GM18508 (cell line): ENCODE results near the gene GTF2F2.
"Not testable (repeated sequence)": the region's sequence is repeated elsewhere in the genome, so short reads cannot be mapped to it uniquely, and the experiment has no call there.

Source experiments
- ATAC-seq: cut with Tn5 transposase; IDR thresholded peaks from one replicate; pipeline ENCODE4 v1.9.1; 2021; ENCODE audit warnings: moderate number of reproducible peaks; ENCODE audit not compliant: insufficient read depth, unreplicated experiment

Gene GTF2F2

DNA sequence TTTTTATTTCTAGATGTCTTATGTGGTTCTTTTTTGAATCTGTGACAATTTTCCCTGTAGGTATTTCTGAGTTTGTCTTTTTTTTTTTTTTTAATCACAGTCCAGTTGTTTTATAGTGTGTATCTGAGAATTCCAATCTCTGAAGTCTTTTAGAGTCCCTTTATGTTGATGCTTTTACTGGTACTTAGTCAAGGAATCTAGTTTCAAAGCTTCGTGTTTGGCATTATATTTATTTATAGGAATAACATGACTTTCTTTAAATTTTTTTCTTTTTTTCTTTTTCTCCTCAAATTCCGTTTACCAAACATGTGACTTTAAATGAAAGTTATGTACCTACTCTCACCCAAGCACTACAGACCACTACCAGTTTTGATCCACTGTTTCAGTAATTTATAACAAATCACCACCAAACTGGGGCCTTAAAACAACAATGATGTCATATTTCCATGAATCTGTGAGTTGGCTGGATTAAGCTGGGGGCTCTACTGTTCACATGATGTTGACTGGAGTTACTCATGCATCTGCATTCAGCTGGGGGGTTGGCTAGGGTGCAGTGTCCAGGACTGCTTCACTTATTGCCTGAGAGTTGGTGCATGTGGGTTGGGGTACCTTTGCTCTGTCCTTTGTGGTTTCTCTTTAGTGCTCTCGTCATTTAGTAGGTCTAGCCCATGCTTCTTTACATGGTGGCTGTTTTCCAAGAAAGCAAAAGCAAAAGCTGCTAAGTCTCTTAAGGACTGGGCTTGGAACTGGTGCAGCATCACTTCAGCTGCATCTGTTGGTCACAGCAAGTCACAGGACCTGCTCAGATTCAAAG lies 58.2 kb downstream of the GTF2F2 start:
- ATAC-seq: no peak

DNA sequence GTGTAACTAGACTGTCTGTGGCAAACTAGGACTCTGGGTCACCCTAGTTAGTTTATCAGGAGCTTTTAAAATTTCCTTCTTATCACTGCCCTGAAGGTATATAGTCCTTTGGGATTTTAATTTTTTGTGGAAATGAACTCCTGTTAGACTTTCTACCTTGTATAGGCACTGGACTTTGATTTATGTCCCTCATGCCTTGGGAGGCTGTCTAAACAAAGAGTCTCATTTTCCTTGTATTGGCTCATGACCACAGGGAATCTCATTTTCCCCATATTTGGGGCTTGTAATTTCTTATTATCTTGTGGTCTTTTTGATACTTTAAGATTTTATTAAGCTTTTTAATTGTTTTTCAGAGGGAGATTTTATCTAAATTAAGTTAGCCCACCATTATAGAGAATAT lies 59.1 kb downstream of the GTF2F2 start:
- no peak for ATAC-seq

DNA sequence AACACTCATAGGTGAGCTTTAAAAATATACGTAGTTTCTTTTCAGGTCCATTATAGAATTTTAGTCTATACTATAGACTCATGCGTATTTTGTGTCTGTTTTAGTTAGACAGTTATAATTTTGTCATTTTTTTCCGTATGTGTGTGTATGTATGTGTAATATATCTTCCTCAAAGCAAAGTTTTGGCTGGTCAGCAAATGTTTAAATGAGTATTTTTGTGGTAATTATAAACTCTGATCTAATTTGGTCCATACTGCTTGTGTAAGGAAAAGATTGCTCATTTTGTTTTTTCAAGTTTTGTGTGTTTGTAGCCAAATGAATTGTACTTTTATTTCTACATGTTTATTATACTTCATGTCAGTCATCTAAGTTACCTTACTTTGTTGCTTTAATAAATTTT lies 60.0 kb downstream of the GTF2F2 start:
- no peak for ATAC-seq

DNA sequence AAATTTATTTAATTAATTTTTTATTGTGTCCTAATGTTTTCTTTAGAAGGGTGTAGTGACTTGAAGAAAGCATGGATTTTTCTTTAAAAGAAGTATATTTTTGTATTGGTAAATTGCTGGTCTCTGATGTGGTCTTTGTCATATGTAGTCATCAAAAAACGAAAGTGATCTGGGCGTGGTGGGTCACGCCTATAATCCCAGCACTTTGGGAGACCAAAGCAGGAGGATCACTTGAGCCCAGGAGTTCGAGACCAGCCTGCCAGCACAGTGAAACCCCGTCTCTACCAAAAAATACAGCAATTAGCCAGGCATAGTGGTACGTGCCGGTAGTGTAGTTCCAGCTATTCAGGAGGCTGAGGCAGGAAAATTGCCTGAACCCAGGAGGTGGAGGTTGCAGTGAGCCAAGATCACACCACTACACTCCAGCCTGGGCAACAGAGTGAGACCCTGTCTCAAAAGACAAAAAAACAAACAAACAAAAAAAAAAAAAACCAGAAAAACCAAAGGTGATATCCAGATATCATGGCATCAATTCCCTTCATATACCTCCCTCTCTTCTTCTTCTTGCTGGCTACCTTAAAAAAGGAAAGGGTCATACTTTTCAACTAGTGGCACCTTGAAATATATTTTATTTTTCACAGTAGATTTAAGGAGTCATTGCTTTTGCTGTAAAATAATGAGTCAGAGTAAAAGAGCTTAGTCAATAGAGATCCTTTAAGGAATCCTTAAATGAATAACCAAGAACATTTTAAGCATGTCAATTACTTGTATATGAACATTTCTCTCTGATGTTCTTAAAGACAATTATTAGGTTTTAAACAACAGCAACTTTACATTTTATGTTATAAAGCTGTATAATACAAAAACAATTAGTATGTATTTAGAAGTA lies 60.6 kb downstream of the GTF2F2 start:
- no peak for ATAC-seq

DNA sequence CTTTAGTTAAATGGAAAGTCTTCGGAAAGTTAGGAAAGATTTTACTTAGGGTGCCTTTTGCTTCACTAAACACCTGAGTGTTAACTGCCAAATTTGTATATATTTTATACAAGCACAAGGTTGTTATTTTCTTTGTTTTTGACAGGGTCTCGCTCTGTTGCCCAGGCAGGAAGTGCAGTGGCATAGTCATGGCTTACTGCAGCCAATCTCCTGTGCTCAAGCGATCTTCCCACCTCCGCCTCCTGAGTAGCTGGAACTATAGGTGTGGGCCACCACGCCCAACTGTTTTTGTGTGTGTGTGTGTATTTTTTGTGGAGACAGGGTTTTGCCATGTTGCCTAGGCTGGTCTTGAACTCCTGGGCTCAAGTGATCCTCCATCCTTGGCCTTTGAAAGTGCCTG lies 64.4 kb downstream of the GTF2F2 start:
- ATAC-seq: no peak

DNA sequence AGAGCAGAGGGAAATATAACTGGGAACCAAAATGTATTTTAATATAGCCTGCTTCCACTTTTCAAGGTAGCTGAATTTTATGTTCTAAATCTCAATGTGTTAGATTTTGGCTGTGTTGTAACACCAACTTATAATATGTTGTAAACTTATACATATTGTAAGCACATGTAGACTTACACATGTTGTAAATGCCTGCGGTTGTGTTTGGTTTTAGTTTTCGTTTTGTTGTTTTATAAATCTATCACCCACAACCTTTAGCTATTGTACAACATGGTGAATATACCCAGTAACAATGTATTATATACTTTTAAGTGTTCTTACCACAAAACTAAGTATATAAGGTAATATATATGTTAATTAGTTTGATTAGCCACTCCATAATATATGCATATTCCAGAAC lies 65.0 kb downstream of the GTF2F2 start:
- ATAC-seq: no peak

DNA sequence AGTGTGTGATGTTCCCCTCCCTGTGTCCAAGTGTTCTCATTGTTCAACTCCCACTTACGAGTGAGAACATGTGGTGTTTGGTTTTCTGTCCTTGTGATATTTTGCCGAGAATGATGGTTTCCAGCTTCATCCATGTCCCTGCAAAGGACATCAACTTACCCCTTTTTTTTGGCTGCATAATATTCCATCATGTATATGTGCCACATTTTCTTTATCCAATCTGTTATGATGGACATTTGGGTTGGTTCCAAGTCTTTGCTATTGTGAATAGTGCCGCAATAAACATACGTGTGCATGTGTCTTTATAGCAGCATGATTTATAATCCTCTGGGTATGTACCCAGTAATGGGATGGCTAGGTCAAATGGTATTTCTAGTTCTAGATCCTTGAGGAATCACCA lies 68.8 kb downstream of the GTF2F2 start:
- not testable (repeated sequence) for ATAC-seq

DNA sequence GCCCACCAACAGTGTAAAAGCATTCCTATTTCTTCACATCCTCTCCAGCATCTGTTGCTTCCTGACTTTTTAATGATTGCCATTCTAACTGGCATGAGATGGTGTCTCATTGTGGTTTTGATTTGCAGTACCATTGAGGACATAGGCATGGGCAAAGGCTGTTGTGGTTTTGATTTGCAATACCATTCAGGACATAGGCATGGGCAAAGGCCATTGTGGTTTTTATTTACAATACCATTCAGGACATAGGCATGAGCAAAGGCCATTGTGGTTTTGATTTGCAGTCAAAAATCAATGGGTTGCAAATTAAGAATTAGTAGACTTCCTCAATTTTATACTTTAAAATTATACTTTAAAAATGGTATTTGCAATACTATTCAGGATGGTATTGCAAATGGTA lies 69.2 kb downstream of the GTF2F2 start:
- not testable (repeated sequence) for ATAC-seq

DNA sequence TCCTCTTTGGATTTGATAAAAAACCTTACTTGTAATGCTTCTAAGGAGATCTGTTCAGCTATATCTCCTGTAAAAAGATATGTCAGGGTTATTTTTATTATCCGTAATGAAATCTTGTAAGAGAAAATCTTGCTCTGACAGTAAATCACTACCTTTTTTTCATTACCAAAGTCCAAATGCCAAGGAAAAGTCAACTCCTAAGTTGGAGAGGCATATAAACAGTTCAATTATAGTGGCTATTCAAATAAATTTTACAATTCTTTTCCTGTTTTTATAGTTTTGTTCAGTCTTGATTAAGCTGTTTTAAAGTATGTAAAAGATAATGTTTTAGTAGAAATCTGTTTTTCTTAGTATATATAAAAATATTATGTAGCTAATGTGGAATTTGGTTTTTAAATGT lies 71.6 kb downstream of the GTF2F2 start:
- no peak for ATAC-seq

DNA sequence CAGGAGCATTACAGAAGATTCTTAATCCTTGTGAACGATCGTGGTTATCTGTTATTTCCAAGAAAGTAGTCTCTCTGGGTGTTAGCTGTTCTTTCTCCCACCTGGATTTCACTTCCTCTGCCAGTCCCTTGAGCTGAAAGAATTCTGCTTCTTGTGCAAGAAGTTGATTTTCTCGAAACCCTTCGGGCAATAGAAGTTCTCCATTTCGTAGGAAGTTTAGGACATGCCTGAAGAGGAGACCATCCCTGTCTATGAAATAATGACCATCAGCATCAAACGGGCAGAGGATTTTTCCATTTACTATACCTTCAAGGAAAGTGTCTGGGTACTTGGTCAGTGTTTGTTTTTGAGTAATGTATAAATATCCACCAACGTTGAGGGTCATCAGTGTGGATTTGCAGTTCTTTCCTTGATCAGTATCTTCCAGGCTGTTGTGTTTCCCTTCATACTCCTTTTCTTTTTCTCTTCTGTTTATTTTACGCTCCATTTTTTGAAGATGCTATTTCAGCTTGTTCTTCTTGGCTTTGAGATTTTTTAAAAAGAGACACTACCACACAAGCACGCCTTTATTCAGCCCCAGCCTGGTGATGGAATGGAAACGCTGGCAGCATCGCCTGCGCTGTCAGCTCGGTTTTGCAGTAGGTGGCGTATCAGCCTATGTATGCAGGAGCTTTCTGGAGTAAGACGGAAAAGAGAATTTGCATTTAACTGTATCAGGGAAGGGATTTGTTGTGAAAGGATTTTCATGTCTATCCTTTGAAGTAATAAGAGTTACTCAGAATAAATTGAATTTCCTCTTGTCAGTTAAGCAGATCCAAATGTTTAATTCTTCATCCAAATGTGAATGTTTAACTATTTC lies 74.0 kb downstream of the GTF2F2 start:
- ATAC-seq: no peak

DNA sequence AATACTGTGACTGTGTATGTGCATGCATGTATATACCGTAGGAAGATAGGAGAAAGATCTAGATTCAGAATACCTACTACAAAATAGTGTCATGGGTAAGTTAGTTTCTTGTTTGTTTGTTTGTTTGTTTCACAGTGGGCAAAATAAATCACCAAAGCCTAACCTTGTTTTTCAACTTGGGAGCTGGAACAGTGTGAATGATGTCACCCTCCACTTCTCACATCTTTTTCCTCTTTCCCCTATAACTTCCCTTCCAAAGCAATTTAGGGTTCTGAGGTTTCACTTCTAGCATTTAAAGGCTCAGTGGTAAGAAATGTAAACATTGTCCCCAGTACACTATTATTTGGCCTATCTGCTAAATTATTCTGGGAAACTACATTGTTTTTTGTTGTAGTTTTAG lies 75.1 kb downstream of the GTF2F2 start:
- no peak for ATAC-seq

DNA sequence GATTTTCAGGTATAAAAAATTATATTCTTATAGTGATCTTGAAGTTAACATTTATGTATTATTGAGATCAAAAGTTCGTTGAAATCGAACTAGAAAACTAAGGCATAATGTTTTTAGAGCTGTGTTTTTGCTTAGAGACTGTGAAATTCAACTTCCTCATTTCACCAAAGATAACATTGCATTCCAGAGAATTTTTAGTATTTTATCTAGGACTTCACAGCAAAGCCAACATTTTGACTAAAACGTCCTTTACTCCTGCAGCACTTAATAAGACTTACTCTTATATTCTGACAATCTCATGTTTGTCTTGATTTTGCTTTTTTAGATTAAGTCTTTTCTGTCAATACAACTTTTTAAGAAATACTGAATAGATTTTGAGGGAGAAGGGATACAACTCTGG lies 75.8 kb downstream of the GTF2F2 start:
- ATAC-seq: no peak

DNA sequence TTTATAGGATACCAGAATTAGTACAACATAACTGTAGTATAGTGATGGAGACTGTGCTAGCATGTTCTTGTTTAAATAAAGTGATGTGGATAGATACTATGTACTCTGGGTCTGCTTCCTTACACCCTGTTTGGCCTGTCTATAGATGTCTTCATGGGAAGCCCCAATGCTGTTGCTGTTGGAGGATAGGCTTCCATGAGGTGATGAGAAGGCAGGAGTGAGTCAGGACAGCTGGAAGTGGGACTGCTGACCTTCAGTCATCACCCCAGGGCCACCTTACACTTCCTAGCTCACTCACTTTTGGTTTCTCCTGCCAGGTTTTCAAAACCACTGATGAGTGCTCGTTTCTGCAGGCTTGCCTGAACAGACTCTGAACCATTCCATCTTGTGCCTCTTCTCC lies 76.3 kb downstream of the GTF2F2 start:
- ATAC-seq: no peak

DNA sequence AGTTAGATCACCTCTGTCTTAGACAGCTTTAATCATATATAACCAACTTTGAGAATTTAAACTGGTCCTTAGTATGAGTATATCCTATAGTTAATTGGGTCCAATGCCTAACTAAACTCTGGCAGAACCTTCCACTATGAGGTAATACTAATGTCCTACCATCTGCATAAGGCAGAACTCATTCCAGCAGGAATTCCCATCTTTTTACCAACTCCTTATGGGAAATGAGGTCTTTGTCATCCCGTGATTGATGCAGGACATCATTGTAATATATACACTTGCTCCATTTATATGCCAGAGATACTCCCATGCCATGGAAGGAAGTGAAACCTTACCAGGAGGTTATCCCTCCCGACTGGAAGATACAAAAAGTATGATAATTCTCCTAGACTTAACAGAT lies 77.7 kb downstream of the GTF2F2 start:
- ATAC-seq: no peak

DNA sequence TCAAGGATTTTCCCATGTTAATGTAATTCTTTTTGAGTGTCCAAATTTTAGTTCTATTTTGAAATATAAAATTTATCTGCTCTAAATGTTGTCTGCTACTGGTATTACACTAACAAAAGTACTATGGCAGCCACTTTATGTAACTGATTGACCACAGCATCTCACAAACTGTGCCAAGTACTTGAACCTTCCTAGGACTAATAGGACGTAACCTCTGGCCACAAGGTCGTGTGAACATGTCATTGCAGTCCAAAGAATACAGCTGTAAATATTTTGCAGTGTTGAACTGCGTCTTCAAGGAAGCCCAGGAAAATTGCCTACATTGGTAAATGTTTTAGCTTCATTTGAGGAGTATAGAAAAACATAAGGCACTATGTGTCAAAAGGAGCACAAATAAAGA lies 78.6 kb downstream of the GTF2F2 start:
- ATAC-seq: no peak

DNA sequence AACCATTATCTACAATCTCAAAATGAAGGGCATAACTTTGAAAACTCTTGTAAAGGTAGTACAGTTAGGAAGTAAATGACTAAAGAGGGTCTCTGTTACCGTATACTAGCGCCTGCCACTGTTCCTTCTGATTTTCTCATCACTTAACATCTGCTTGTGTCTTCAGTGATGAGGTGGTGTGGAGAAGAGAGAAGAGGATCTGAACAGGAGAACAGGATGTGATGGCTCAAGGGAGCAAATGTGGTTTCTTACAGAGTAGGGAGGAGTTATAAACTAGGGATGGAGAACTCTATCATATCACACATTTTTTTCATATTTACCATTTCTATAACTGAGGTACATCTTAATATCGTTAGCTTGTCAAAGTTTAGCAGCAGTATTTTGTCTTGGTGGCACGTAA lies 79.4 kb downstream of the GTF2F2 start:
- ATAC-seq: no peak

DNA sequence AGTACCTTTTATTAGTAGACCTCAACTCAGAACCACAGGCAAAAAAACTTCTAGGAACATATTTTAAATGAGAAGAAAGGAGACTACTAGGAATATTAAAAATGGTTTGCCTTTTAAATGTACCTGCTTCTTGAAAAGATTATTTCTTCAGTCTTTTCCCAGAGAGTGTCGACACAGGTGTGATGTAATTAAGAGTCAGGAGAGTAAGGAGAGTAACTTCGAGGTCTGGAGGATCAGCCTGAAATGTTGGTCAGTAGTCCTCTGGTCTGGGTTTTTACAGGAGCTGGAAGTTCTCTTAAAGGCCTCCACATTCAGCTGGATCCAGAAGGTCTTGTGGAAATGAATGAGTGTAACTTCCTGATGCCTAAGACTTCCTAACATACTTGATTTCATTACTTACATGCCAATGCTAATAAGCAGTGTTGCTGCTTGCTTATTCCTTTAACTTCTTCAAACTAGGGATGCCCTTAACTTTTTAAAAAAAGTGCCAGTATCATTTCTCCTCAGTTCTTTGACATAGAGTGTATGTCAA lies 80.5 kb downstream of the GTF2F2 start, which contains the start of gene KCTD4:
Gene KCTD4, minus strand, starts transcription at position 345 of the 532 bp plus-strand sequence. CDS start 6,478 bp downstream, outside the sequence.
- ATAC-seq: no peak

DNA sequence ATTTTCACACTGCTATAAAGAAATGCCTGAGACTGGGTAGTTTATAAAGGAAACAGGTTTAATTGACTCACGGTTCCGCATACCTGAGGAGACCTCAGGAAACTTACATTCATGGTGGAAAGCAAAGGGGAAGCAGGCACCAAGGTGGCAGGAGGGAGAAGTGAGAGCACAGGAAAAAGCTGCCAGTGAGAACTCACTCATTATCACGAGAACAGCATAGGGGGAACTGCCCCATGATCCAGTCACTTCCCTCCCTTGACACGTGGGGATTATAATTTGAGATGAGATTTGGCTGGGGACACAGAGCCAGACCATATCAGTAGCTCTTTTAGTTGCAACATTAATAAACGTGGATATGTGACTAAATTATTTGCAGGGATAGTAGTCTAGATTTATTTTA lies 84.8 kb downstream of the GTF2F2 start:
- no peak for ATAC-seq

DNA sequence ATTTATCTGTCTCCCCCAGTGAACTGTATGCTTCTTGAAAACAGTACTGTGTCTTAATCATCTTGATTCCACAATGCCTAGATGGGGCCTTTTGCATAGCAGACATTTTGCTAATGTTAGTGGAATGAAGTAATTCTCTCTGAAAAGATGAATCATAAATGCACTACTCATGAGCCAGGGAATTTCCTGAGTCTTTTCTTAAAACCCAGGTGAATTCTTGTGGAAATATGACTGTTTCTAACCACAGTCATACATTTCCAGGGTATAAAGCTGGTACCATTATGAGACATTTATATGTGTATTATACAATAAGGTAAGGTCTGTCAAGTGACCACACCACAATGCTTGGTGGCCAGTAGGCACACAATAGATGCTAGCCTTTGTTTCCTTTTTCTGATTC lies 86.0 kb downstream of the GTF2F2 start:
- ATAC-seq: no peak

DNA sequence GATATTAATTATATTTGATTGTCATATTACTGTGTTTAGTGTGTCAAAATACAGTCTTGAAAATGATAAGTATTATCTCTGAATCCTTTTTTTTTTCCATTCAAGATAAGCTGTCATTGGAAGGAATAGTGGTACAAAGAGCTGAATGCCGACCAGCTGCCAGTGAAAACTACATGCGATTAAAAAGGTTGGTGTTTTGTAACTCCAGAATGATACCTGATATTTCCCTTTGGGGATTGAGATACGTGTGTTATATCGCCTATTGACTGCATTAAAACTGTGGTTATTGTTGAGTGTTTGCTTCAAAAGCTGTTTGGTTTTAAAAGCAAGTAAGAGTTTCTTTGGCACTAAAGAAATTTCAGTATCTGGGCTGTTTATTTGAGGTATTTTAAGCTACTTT lies 87.0 kb downstream of the GTF2F2 start:
- ATAC-seq: no peak
